Amniotic epithelial cell (primary cell): ENCODE measurements around the gene SMG9.

Source experiments
- DNase-seq: peaks from one replicate; pipeline ENCODE4 v3.0.0-alpha.2; 2010; ENCODE audit warnings: low read depth

SMG9 gene

DNA sequence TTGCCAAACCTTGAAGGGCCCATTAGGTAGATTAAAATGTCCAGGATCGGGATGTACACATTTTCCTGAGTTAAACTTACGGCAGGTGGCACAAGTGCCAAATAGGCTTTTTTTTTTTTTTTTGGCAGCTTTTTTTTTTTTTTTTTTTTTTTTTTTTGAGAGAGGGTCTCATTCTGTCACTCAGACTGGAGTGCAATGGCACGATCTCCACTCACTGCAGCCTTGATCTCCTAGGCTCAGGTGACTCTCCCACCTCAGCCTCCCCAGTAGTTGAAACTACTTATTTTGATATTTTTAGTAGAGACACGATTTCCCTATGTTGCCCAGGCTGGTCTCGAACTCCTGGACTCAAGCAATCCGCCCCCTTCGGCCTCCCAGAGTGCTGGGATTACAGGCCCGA is 29.9 kb downstream of the SMG9 start:
- DNase-seq: no peak

DNA sequence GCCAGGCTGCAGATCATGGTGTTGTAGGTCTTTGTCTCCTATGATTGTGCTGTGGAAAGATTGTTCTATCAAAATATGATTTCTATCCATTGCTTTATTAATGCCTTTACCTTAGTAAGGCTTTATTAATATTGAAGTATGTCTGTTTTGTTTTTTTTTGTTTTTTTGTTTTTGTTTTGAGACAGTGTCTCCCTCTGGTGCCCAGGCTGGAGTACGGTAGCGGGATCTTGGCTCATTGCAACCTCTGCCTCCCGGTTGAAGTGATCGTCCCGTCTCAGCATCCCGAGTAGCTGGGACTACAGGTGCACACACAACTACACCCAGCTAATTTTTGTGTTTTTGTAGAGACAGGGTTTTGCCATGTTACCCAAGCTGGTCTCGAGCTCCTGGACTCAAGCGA is 31.2 kb downstream of the SMG9 start:
- no peak for DNase-seq

DNA sequence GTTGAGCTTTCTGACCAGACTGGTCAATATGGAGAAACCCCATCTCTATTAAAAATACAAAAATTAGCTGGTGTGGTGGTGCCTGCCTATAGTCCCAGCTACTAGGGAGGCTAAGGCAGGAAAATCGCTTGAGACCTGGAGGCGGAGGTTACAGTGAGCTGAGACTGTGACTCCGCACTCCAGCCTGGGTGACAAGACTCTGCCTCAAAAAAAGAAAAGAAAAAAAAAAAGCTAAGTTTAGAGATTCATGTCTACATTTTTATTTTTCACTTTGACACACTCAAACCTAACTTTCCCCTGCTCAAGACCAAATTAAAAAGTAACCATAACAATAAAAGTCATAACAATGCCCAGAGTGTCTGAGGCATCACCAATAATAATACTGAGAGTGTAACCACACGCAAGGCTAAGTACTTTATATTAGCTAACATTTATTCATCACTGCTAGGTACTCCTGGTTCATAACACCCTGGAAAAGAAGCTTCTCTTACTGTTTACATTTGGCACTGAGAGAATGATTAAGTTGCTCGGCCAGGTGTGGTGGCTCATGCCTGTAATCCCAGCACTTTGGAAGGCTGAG is 33.2 kb downstream of the SMG9 start:
- no peak for DNase-seq

DNA sequence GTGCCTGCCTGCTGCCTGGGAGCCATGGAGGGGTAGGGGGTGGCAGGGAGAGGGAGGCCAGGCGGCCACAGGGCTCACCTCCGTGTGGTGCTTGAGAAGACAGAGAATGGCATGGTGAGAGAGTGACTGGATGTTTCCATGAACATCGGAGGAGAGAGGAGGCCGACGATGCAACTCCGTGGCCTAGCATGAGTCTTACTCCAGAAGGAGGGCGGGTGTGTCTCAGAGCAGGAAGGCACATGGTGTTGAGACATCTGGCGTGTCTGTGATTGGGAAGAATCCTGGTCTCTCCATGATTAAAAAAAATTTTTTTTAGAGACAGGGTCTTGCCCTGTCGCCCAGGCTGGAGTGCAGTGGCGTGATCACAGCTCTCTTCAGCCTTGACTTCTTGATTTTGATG is 33.8 kb downstream of the SMG9 start:
- DNase-seq: no peak

DNA sequence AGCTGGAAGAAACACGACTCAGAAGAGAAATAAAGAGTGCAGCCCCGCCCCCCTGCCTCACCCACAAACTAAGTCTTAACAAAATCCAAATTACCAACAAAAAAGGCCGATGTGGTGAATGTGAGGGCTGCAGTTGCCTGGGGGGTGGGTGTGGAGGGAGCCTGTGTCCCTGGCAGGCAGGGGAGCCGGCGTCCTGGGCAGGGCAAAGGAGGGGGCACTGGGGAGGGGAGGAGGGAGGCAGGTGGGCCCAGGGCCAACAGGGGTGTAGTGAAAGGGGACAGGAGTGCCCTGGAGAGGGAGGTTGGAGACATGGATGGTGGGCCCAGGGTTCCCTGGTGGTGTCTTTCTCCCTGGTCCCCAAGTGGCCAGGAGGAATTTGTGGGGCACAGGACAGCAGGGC is 34.8 kb downstream of the SMG9 start:
- no peak for DNase-seq

DNA sequence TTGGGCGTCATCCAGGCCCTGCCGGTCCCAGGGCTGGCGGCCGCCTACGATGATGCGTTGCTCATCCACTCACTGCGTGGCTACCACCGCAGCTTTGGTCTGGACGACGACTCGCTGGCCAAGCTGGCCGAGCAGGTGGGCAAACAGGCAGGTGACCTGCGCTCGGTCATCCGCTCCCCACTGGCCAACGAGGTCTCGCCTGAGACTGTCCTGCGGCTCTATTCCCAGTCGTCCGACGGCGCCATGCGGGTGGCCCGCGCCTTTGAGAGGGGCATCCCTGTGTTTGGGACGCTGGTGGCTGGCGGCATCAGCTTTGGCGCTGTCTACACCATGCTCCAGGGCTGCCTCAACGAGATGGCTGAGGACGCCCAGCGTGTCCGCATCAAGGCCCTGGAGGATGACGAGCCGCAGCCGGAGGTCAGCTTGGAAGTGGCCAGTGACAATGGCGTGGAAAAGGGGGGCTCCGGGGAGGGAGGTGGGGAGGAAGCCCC is 35.3 kb downstream of the SMG9 start:
- DNase-seq: no peak

DNA sequence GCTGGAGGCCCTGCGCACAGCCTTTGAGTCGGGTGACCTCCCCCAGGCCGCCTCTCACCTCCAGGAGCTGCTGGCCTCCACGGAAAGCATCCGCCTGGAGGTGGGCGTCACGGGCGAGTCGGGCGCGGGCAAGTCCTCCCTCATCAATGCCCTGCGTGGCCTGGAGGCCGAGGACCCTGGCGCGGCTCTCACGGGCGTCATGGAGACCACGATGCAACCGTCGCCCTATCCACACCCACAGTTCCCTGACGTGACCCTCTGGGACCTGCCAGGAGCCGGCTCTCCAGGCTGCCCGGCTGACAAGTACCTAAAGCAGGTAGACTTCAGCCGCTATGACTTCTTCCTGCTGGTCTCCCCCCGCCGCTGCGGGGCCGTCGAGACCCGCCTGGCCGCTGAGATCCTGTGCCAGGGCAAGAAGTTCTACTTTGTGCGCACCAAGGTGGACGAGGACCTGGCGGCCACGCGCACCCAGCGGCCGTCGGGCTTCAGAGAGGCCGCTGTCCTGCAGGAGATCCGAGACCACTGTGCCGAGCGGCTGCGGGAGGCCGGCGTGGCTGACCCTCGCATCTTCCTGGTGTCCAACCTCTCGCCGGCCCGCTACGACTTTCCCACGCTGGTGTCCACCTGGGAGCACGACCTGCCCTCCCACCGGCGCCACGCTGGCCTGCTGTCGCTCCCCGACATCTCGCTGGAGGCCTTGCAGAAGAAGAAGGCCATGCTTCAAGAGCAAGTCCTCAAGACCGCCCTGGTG is 36.0 kb downstream of the SMG9 start:
- DNase-seq: no peak

DNA sequence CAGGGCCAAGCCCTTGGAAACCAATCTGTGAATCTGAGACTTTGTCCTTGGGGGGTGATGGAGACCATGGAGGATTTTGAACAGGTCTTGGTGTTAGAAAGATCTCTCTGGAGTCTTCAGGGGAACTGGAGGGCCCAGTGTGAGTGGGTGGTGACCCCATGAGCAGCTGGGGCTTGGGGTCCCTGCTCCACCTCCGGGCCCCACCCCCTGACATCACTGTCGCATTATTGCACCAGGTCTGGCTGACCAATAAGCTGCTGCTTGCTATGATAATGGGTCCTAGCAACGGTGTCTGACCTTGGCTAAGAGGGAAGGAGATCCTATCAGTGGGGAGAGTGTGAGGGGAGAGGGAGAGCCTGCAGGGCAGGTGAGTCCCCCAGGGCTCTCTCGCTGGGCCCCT is 39.0 kb downstream of the SMG9 start, which contains the start of gene IRGC:
Gene IRGC (plus strand): TSS at position 301 of the 400 bp plus-strand sequence. CDS start 2,483 bp downstream, outside the sequence.
- DNase-seq: no peak

DNA sequence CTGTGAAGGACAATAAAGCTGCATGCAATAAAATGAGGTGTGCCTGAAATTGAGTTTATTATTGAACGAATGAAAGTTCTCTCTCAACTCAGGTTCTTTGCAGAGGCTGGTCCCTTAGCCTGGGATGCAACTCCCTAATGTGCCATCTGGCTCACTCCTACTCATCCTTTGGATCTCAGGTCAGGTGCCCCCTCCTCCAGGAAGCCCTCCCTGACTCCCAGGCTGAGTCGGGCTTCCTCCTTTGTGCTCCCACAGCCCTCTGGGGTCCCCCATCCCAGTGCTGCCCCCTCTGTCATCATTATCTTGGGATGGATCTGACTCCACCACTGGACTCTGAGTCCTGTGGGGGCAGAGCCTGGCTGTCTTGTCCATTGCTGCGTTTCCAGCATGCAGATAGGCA is 41.6 kb downstream of the SMG9 start:
- no peak for DNase-seq

DNA sequence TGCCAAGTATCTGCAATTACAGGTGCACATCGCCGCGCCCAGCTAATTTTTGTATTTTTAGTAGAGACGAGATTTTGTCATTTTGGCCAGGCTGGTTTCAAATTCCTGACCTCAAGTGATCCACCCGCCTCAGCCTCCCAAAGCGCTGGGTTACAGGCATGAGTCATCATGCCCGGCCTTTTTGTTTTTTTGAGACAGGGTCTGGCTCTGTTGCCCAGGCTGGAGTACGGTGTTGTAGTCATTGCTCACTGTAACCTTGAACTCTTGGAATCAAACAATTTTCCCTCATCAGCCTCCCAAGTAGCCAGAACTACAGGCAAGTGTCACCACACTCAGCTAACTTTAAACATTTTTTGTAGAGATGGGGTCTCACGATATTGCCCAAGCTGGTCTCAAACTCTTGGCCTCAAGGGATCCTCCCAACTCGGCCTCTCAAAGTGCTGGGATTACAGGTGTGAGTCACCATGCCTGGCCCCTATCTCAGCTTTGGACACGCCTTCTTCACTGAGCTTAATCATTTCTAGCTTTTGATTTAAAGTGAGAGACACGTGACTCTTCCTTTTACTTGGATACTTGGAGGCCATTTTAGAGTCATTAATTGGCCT is 42.9 kb downstream of the SMG9 start:
- DNase-seq: no peak

DNA sequence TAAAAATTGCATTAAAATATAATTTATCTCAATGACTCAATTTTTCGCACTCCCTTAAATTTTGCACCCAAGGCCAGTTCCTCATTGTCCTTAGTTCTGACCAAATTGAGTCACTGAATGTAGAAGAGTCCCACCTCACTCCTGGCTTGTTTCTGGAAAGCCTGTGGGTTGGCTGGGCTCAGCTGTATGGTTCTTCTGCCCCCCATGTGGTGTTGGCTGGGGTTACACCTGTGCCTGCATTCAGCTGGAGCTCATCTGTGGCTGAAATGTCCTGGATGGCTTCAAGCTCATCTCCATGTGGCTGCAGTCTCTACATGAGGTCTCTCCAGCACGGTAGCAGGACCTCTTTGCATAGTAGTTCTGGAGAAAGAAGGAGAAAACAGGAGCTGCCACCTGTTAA is 46.0 kb downstream of the SMG9 start:
- DNase-seq: no peak

DNA sequence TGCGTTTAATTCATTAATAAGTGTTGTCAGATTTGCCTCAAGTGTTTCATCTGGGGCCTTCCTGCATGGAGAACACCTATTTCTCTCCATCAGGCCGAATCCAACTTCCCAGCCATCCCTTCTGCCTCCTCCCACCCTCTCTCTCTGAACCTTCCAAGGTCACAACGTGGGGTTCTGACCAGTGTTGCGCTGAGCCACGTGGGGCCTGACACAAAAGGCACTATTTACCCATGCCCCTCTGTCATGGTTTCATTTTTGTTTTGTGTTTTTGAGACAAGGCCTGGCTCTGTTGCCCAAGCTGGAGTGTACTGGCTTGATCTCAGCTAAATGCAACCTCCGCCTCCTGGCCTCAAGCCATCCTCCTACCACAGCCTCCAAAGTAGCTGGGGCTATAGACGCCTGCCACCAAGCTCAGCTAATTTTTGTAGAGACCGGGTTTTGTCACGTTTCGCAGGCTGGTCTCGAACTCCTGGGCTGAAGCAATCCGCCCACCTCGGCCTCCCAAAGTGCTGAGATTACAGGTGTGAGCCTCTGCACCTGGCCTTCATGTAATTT is 47.5 kb downstream of the SMG9 start:
- DNase-seq: no peak

DNA sequence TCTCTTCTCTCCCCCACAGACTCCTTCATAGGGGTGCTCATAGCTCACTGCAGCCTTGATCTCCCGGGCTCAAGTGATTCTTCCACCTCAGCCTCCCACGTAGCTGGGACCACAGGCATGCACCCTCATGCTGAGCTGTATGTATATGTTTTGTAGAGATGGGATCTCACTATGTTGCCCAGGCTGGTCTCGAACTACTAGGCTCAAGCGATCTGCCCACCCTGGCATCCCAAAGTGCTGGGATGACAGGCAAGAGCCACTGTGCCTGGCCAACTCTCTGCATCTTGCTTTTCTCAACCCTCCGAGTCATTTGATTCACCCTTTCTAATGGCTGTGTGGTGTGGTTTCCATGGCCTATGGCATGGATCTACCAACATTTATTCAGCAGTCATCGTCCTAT is 49.0 kb downstream of the SMG9 start:
- DNase-seq: peak; percentile 28

DNA sequence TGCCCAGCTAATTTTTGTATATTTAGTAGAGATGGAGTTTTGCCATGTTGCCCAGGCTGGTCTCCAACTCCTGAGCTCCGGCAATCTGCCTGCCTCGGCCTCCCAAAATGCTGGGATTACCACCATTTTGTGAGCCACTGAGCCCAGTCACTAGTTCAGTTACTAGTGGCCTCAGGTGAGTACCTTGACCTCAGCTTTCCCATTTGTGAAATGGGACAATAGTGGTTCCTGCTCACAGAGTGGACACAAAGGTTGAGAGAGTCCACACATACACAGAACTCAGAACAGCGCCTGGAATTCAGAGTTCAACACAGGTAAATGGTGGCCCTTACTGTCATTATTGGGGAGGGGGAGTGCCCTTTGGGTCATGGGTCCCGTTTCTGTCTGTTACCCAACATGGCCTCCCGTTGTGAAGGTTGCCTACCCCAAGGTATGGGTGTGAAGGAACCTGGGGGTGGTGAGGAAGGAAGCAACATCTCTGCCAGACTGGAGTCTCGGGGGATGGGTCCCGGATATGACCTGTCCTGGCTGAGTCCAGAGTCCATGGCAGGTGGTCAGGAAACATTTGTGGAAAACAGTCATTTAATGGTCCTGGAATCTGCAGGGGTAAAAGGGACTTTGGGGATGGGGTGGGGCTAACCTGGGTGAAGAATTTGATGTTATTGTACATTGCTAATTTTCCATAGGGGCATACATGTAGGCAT is 50.6 kb downstream of the SMG9 start:
- DNase-seq: no peak

DNA sequence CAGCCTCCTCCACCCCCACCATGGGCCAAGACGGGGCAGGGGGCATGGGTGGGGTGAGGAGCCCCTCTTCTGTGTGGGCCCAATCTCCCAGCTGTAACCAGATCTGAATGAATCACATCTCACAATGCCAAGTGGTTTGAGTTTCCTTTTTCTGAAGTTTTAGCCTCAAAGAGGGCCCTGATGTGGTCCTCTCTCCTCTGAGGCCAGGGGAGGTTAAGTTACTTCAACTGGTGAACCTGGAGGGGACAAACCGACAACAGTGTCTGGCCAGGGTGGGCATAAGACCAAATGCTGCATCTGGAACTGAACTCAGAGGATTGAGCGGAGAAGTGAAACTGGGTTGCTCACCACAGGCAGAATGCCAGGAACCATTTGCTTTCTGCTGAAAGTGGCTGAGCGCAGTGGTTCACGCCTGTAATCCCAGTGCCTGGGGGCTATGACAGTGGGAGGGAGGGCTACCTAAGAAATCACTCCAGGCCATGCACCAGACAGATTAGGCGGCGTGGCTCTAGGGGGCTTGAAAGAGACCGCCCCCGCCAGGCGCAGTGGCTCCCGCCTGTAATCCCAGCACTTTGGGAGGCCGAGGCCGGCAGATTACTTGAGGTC is 54.3 kb downstream of the SMG9 start:
- DNase-seq: peak; percentile 75

DNA sequence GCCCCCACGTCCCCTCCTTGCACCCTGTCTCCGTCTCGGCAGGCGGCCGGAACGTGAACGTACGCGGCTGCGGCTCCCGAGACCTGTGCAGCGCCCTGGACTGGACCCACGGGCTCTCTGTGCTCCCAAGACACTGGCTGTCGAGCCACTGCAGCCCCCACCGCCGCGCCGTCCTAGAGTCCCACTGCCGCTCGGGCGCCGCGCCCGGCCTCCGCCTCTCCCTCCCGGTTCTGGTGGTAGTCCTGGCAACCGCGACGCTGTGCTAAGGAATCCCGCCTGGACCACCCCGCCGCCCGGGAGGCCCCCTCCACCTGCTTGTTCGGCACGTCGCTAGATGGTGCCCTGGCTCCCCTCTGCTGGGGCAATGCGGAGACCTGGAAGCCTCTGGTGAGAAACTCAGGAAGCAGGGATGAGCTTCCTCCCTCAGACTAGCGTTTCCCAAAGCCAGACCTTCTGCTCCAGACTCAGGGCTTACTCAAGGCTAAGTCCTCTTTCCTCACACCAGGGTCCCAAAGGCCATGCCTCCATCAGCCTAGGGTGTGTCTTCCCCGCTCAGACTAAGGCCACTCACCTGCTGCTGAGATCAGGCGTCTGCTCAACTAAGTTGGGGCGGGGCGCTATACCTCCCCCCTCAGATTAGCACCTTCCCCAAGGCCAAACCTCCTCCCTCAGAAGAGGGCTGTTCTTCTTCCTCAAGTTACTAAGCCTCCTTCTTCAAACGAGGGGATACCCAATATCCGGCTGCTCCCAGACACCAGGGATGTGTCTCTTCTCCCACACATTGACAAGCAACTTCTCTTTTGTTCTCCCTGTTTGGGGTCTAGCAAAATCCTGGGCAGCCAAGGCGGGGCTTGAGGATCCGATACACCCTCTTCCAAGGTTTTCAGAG is 55.0 kb downstream of the SMG9 start:
- peak; percentile 49 for DNase-seq

DNA sequence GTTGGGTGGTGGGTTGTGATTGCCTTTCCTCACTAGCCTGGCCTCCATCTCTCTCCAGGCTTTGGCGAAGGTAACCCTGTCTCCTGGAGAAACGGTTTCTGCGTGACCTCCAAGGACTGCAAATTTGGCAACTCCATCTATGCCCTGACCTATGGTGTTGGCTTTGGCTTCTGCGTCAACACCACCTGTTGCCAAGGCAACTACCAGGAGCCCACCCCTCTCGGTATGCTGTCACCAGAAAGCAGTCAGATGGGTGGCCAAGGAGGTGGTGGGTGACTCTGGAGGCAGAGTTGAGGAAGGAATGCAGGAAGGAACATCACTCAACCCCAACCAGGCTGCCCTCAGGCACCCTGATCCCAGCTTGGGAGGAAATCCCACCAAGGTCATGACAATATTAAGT is 57.5 kb downstream of the SMG9 start:
- DNase-seq: no peak

DNA sequence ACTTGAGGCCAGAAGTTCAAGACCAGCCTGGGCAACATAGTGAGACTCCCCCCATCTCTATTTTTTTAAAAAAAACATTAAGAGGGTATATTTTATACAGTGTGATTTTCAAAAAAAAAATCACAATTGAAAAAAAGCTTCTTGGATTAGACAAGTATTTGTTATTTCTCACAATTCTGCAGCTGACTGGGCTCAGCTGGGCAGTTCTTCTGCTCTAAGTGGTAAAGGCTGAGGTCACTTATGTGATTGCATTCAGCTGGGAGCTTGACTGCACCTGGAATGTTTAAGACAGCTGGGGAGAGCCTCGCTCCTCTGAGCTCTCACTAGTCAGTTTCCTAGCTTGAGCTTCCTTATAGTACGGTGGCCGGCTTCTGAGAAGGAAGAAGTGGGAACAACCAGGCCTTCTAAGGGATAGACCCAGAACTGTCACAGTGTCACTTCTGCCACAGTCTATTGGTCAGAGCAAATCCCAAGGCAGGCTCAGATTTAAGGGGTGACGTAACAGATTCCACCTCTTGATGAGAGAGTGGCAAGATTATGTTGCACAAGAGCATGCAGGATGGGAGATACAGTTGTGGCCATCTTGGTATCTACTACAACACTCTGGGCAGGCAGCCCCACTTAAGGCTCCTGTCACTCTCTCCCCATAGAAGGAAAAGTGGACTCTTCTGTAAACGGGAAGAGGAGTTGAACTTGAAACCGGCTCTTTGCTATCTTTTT is 58.6 kb downstream of the SMG9 start:
- DNase-seq: no peak

DNA sequence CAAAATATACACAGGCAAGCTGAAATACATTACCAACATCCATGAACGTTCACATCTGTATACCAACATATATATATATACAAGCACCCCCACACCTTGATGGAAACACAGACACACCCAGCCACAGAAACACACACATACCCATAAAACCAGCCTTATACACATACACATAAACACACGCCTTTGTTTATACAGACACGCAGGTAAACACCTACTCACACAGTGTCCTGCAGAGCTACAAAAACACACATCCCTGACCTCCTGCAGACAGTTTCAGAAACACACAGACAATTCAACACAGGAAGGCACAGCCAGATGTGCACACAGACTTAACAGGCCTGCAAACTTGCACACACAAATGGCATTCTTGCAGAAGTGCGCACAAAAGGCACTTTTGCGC is 60.2 kb downstream of the SMG9 start:
- DNase-seq: no peak

DNA sequence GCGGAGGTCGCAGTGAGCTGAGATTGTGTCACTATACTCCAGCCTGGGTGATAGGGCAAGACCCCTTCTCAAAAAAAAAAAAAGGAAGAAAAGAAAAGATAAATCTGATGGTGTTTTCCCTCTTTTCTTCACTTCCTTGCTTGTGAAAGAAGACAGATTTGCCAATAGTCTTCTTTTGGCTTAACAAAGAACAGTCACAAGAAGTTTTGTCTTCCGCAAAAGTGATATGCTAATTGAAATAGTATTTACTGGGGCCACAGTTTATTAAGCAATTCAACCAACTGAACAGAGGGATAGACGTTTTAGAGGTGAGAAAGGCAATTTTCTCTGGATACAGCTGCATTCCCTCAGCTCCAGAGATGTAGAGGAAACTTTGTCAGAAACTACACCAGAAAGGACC is 61.9 kb downstream of the SMG9 start:
- DNase-seq: no peak
